MM.1S (cell line): ENCODE results near the gene APOB.

ENCODE experiments used
- CTCF ChIP-seq: fragments of 300-600 bp; sonication (generic); IDR thresholded peaks from 2 replicates; pipeline ENCODE4 v1.5.1; 2016; ENCODE audit warnings: antibody characterized with exemption, low read length, mixed read lengths
- EZH2 ChIP-seq: fragments of 300-600 bp; sonication (generic); optimal IDR thresholded peaks from 2 replicates; pipeline ENCODE3; 2017; ENCODE audit warnings: low read depth, mild to moderate bottlenecking, antibody characterized with exemption, low read length, mixed read lengths
- EZH2phosphoT487 ChIP-seq: fragments of 300-600 bp; sonication (generic); IDR thresholded peaks from 2 replicates; pipeline ENCODE4 v1.6.1; 2018; ENCODE audit warnings: antibody characterized with exemption, low read length

- TF ChIP-seq EZH2, result no peak
- no peak for TF ChIP-seq CTCF
- no peak for TF ChIP-seq EZH2phosphoT487
These were observed 12.3 kb upstream of the APOB start for GRCh38 chr2:21055879-21056790.
